ENCODE measurements around the gene FNBP1L. TPM values are rescaled to one million over a fixed set of nuclear protein-coding genes. Genes with fewer than 3 reads are reported as not detected.
A peak's percentile ranks its signal among the peaks of the same experiment; 100 is the strongest.

FNBP1L gene
- total RNA-seq, 1 experiment from 2014 or later = 119 TPM

GRCh38 chr1:93576746-93577145 is 128.8 kb downstream of the FNBP1L start:
- Histone ChIP-seq H3K9ac (ENCODE audit: extremely low read depth, insufficient read length, low read length) (no peak overlapping the region), H2BK20ac (ENCODE audit: low read depth, low read length, poor library complexity, severe bottlenecking) (no peak overlapping the region), H3K4ac (ENCODE audit: low read depth, low read length) (no peak overlapping the region), H2BK12ac (ENCODE audit: insufficient read length, low read depth, low read length) (no peak overlapping the region), H4K5ac (ENCODE audit: insufficient read length, low read depth, low read length) (no peak overlapping the region), H3K56ac (ENCODE audit: insufficient read length, low read depth, low read length) (no peak overlapping the region), H3K27me3 (ENCODE audit: insufficient read depth, low read length) (no peaks in the 10 kb centered on the region), H3K23ac (ENCODE audit: insufficient read length, low read depth, low read length) (no peak overlapping the region), H3K4me2 (ENCODE audit: insufficient read depth, insufficient read length, low read length) (no peak overlapping the region), H2BK15ac (ENCODE audit: low read depth, low read length) (no peak overlapping the region), H3T11ph (ENCODE audit: low read length) (no peak overlapping the region), H3K79me2 (ENCODE audit: insufficient read depth, low read length) (no peaks in the 10 kb centered on the region), H3K4me1 (ENCODE audit: insufficient read depth, low read length) (peaks cover 7% of the 10 kb centered on the region; the same call in 1 of the 2 replicates), H2BK5ac (ENCODE audit: insufficient read length, low read length) (no peak overlapping the region), H3K14ac (ENCODE audit: insufficient read depth, low read length) (no peak overlapping the region), H3K27ac (ENCODE audit: insufficient read length, low read depth, low read length) (no peak overlapping the region), H3K23me2 (ENCODE audit: insufficient read length, low read depth, low read length, poor library complexity, severe bottlenecking) (no peaks in the 10 kb centered on the region), H3K79me1 (ENCODE audit: insufficient read depth, low read depth, low read length, poor library complexity, severe bottlenecking) (no peaks in the 10 kb centered on the region), H4K20me1 (ENCODE audit: control insufficient read depth, insufficient read depth, insufficient read length) (no peaks in the 10 kb centered on the region), H3K18ac (ENCODE audit: insufficient read length, low read depth, low read length) (no peak overlapping the region), H2AFZ (ENCODE audit: low read length) (no peak overlapping the region), H4K91ac (ENCODE audit: insufficient read length, low read depth, low read length) (no peak overlapping the region), H2BK120ac (ENCODE audit: low read depth, low read length, poor library complexity, severe bottlenecking) (no peak overlapping the region), H4K8ac (replicated peaks; ENCODE audit: insufficient read length, low read depth, low read length) (no peak overlapping the region), H2AK5ac (ENCODE audit: insufficient read length, low read length) (no peak overlapping the region), H3K9me3 (ENCODE audit: control insufficient read depth, low read depth, low read length) (no peaks in the 10 kb centered on the region)
- H3K4me1 Mint-ChIP-seq = peaks cover 21 to 25% of the 10 kb centered on the region in 2 experiments
- TF ChIP-seq CTCF (conservative IDR thresholded peaks at IDR 0.05) = no peak
- H3K4me3 Mint-ChIP-seq = no peak overlapping the region
- DNase-seq = no peak
- H3K36me3 Mint-ChIP-seq (ENCODE audit: insufficient read depth in 1 of 3, low read depth in 3 of 3) = peaks cover 0 to 30% (median 7%) of the 10 kb centered on the region in 3 experiments; a peak in 3 of 7 replicates
- no peaks in the 10 kb centered on the region for H3K9me3 Mint-ChIP-seq
- no peaks in the 10 kb centered on the region for H3K27me3 Mint-ChIP-seq (ENCODE audit: low read depth)
- peak overlapping the region in 1 of 3 experiments; percentile 21; a peak in 2 of 7 replicates for H3K27ac Mint-ChIP-seq
- WGBS (ENCODE audit: extremely low coverage, insufficient read length, low lambda C conversion rate) = no CpG with 5 or more reads among the region's 2 CpGs
